Muscle layer of duodenum (tissue), 2 donors: Measurements from ENCODE around the gene PLD1.

ENCODE experiments used
- H3K27ac ChIP-seq: one replicate; pipeline ENCODE4 v1.7.0; 2013; ENCODE audit warnings: mild to moderate bottlenecking, low read length
- H3K27me3 ChIP-seq: one replicate; pipeline ENCODE4 v1.7.0; 2013; ENCODE audit warnings: low read depth, mild to moderate bottlenecking, control low read depth, low read length
- H3K36me3 ChIP-seq, 2 donors: one replicate each; pipeline ENCODE4 v1.7.0; 2013; ENCODE audit warnings: low read length in 2 of 2, control low read depth in 1 of 2, mild to moderate bottlenecking in 1 of 2; ENCODE audit not compliant: insufficient read depth in 2 of 2, control insufficient read depth in 1 of 2
- H3K4me1 ChIP-seq, 2 donors: one replicate each; pipeline ENCODE4 v1.7.0; 2013; ENCODE audit warnings: low read length in 2 of 2, mild to moderate bottlenecking in 2 of 2, control low read depth in 1 of 2, moderate library complexity in 1 of 2; ENCODE audit not compliant: insufficient read depth in 2 of 2, control insufficient read depth in 1 of 2
- H3K4me3 ChIP-seq, 2 donors: one replicate each; pipeline ENCODE4 v1.7.0; 2013; ENCODE audit warnings: low read length in 2 of 2, low read depth in 1 of 2, mild to moderate bottlenecking in 1 of 2
- H3K9me3 ChIP-seq, 2 donors: one replicate each; pipeline ENCODE4 v1.7.0; 2013; ENCODE audit warnings: low read length in 2 of 2, control low read depth in 1 of 2, mild to moderate bottlenecking in 1 of 2; ENCODE audit not compliant: control insufficient read depth in 1 of 2
- donor health status: healthy.

PLD1 gene

DNA sequence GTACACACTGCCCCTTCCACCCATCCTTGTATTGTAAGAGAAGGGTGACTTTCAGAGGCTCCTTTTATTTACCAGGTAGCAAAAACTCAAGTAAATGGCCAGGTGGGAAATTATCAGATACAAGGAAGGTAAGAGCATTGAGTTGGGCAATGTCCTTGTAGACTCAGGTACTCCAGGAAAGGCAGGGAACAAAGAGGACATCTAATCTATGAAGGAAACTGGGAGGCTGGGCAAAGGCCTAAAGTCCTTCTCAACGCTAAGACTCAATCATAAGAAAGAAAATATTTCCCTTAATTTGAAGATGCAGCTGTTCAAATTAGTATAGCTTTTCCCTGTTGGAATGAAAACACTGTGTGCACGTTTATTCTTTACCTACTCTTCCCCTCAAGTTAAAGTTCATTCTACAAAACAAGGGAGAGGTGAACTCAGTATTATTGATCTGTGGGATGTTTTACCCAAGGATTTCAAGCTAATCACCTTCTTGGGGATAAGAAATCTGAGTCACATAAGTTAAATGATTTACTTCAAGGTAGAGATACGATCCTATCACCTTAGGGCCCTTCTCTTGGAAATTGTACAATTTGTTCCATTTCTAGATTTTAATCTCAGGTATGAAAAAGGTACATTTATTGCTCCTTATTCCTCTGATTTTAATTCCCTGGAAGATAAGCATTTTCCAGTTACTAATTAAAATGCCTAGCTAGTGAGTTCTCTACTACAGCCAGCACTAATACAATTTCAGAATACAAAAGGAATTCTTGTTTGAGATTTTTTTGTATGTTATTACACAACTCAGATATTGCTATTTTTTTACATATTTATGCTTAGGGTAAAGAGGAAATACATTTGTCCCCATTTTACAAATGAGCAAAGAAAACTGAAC, 80.6 kb downstream of the PLD1 start:
- Histone ChIP-seq H3K27me3 (no peaks in the 10 kb centered on the region), H3K4me1 (no peaks in the 10 kb centered on the region), H3K36me3 (peaks cover 0 to 16% of the 10 kb centered on the region in 2 donors), H3K9me3 (no peaks in the 10 kb centered on the region), H3K27ac (no peak overlapping the region), H3K4me3 (no peak overlapping the region)

DNA sequence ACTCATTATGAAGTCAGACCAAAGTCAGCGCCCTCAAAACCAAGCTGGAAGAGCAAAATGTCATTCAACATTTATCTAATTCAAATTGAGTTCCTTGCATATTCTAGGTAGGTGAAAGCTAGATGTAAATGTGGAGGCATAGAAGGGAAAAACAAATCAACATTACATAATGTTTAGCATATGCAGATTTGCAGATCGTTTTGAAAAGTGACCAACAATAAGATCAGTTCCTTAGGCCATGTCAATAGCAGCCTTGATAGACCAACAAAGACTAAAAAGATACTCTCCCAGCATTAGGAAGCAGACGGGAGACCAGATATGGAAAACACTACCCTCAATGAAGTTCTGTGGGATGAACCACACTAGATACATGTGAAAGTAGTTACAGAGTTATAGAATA, 83.0 kb downstream of the PLD1 start:
- Histone ChIP-seq H3K4me1 (no peaks in the 10 kb centered on the region), H3K4me3 (no peak overlapping the region), H3K27ac (no peak overlapping the region), H3K27me3 (no peaks in the 10 kb centered on the region), H3K36me3 (peaks cover 8 to 10% of the 10 kb centered on the region in 2 donors), H3K9me3 (no peaks in the 10 kb centered on the region)

DNA sequence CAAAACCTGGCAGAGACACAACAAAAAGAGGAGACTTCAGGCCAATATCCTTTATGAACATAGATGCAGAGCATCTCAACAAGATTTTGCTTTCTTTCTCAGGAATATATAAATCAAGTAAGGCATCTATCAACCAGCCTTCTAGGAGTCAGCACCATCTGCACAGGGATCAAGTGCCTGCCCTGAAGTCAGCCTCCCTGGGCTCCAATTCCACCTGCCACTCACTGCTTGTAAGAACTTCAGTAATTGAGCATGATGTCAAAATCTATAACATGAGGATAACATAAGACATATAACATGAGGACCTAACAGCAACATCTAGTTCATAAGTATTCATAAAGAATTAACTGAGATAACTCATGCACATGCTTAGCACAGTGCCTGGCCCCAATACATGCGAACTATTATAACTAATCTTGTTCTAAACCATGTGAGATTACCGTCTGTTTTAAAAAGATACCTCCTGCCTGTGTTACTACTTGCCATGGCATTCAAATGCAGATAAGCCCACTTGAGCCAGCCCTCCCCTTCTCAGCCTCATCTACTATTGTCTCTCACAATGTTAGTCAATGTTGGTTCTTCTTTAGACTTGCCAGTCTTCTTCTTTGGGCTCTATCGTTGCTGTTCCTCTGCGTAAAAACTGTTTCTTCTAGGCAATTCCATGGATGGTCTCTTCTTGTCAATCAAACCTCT, 91.6 kb downstream of the PLD1 start:
- Histone ChIP-seq H3K36me3 (peaks cover 6 to 14% of the 10 kb centered on the region in 2 donors), H3K4me1 (no peaks in the 10 kb centered on the region), H3K4me3 (no peak overlapping the region), H3K27me3 (no peaks in the 10 kb centered on the region), H3K9me3 (peaks cover 0 to 4% of the 10 kb centered on the region in 2 donors), H3K27ac (no peak overlapping the region)

DNA sequence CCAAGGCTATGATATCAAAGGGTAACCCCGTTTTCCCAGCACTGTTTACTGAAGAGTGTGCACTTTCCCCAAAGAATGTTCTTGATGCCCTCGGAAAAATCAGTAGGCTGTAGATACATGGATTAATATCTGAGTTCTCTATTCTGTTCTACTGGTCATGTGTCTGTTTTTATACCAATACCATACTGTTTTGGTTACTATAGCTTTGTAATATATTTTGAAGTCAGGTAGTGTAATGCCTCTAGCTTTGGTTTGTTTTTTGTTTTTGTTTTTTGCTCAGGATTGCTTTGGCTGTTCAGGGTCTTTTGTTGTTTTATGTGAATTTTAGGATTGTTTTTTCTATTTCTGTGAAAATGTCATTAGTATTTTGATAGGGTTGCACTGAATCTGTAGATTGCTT, 95.1 kb downstream of the PLD1 start:
- Histone ChIP-seq H3K27ac (no peak overlapping the region), H3K4me1 (no peaks in the 10 kb centered on the region), H3K9me3 (peaks cover 0 to 4% of the 10 kb centered on the region in 2 donors), H3K4me3 (no peak overlapping the region), H3K27me3 (no peaks in the 10 kb centered on the region), H3K36me3 (peaks cover 4 to 15% of the 10 kb centered on the region in 2 donors)

DNA sequence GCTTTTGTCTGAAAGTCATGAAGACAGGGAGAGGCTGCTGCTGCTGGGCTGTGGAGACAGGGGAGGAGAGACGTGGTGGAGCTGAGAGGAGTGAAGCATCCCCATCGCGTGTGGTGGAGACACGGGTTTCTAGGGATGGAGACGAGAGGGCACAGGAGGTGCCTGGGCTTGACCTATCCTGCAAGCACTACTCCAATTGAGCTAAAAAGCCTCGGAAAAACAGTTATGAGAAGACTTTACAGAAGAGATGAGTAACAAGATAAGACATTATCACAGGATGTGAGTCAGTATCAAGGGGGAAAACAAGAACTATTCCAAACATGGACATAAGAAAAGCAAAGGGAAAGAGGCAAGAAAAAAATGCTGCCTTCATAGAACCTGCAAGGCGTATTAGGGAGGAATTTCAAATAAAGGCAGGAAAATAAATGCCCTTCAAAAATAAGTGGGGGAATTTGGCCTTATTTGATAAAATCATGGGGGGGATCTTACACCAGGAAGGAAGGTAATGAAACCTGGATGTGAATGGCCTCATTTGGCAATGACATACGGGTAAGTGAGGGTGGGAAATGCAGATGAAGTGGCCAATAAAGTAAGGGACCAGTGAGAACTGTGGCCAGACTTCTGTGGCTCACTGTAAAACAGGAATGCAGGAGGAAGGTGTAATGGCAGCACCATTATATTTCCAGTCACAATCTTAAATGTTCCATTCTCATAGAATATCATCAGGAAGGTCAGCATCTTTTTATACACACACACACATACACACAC, 97.9 kb downstream of the PLD1 start:
- H3K4me3 ChIP-seq: no peak overlapping the region
- H3K36me3 ChIP-seq: peaks cover 12 to 21% of the 10 kb centered on the region in 2 donors
- H3K4me1 ChIP-seq: no peaks in the 10 kb centered on the region
- peaks cover 0 to 4% of the 10 kb centered on the region in 2 donors for H3K9me3 ChIP-seq
- no peak overlapping the region for H3K27ac ChIP-seq
- no peaks in the 10 kb centered on the region for H3K27me3 ChIP-seq

DNA sequence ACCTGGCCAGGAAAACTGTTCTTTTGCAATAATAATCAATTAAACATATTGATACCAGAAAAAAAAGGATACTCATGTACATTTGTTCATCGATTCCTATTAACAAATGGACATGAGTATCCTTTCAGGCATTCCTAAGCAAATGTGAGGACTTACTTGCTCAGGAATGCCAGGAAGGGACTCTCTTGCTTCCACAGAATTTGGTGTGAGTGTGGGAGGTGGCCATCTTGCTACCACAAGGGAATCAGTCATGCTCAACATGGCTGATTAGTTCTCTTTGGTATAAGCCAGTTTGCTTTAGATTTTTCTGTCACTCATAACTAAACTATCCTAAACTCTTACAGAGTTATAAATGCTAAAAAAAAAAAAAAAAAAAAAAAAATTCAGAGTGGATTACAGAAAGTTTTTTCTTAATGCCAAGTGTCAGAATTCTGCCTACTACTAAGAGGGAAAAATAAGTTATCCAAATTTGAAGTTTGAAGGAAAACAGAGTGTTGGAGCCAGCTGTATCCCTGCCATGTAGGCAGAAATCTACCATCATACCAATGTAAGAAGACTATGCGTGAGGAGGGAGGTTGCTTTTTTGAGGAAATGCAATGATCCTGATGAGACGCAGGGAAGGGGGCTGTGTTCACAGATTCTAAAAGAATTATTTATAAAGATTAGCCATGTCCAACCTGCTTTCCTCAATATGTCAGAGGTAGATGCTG, 98.7 kb downstream of the PLD1 start:
- Histone ChIP-seq H3K9me3 (peaks cover 0 to 4% of the 10 kb centered on the region in 2 donors), H3K4me1 (no peaks in the 10 kb centered on the region), H3K4me3 (no peak overlapping the region), H3K27me3 (no peaks in the 10 kb centered on the region), H3K27ac (no peak overlapping the region), H3K36me3 (peaks cover 12 to 26% of the 10 kb centered on the region in 2 donors)

DNA sequence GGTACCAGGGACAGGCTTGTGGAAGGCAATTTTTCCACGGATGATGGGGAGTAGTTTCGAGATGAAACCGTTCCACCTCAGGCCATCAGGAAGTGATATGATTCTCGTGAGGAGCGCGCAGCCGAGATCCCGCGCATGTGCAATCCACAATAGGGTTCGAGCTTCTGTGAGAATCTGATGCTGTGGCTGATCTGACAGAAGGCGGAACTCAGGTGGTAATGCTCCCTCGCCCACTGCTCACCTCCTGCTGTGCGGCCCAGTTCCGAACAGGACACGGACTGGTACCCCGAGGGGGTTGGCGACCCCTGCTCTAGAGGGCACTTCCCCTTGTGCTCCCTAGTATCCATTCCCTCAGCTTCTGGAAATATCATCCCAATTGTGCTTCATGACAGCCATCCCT, 99.9 kb downstream of the PLD1 start:
- Histone ChIP-seq H3K4me1 (no peaks in the 10 kb centered on the region), H3K4me3 (no peak overlapping the region), H3K27ac (no peak overlapping the region), H3K9me3 (no peaks in the 10 kb centered on the region), H3K36me3 (peaks cover 12 to 28% of the 10 kb centered on the region in 2 donors), H3K27me3 (no peaks in the 10 kb centered on the region)

DNA sequence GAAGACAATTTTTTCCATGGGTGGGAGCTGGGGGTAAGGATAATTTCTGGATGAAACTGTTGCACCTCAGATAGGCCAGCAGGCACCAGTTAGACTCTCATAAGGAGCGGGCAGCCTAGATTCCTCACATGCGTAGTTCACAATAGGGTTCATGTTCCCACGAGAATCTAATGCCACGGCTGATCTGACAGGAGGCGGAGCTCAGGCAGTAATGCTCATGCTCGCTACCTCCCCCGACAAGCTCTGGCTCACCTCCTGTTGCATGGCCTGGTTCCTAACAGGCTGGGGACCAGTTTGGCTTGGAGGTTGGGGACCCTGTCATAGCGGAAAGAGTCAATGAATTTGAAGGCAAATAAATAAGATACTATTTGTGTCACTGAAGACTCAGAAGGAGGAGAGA, 105.5 kb downstream of the PLD1 start:
- Histone ChIP-seq H3K27ac (no peak overlapping the region), H3K4me1 (no peaks in the 10 kb centered on the region), H3K36me3 (peaks cover 4 to 24% of the 10 kb centered on the region in 2 donors)

DNA sequence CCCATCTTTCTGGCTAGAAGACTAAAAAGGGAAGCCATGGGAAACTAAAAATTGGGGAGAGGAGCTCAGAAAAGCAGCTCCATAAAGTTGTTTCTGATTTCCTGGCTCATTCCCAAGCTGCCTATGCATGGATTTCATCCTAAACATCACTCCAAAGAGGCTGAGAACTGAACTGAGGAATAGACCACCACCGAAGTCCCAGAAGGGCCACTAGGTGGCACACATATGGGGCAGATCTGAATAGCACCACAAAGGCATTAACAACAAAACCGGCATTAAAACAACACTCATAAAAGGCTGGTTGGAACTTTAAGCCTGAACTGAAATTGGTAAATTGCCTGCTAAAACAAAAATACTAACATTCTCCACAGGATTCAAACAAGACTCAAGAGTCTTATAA, 106.3 kb downstream of the PLD1 start:
- Histone ChIP-seq H3K27ac (no peak overlapping the region), H3K36me3 (peaks cover 4 to 21% of the 10 kb centered on the region in 2 donors), H3K4me1 (no peaks in the 10 kb centered on the region), H3K4me3 (no peak overlapping the region), H3K9me3 (peaks cover 0 to 6% of the 10 kb centered on the region in 2 donors), H3K27me3 (no peaks in the 10 kb centered on the region)

More for the DNA sequence above, 105.5 kb downstream of the PLD1 start:
- no peaks in the 10 kb centered on the region for H3K27me3 ChIP-seq
- peaks cover 0 to 6% of the 10 kb centered on the region in 2 donors for H3K9me3 ChIP-seq
- H3K4me3 ChIP-seq: no peak overlapping the region

DNA sequence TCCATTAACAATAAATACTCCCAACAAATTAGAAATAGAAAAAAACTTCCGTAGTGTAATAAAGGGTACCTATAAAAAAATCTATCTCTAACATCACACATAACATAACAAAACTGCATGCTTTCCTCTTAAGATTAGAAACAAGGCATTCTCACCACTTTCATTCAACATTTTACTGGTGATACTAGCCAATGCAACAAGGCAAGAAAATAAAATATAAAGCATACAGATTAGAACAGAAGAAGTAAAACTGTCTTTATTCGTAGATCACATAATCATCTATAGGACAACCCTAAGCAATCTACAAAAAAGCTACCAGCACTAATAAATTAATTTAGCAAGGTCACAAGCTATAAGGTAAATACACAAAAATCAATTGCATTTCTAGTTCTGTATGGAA, 107.1 kb downstream of the PLD1 start:
- H3K27ac ChIP-seq: no peak overlapping the region
- peaks cover 0 to 6% of the 10 kb centered on the region in 2 donors for H3K9me3 ChIP-seq
- no peaks in the 10 kb centered on the region for H3K27me3 ChIP-seq
- no peak overlapping the region for H3K4me3 ChIP-seq
- H3K36me3 ChIP-seq: peaks cover 4 to 15% of the 10 kb centered on the region in 2 donors
- no peaks in the 10 kb centered on the region for H3K4me1 ChIP-seq
